Caco-2 (cell line): Measurements from ENCODE around the gene RPTN. TPM values are rescaled to one million over a fixed set of nuclear protein-coding genes. Genes with fewer than 3 reads are reported as not detected.

ENCODE experiments used
- BruUV-seq: library from RNA; stranded (reverse); fragments of 400-500 nt; replicated peaks from 2 replicates; lab custom pipeline; 2021; lab: Mats Ljungman, UMichigan
- CTCF ChIA-PET: fragments of 300-600 bp; sonication (Branson Sonifier 250); formaldehyde crosslinking; loops from one replicate; lab custom pipeline; 2022; ENCODE audit warnings: antibody characterized with exemption; lab: Charles Lee
- POLR2A ChIA-PET: fragments of 300-600 bp; sonication (Branson Sonifier 250); formaldehyde crosslinking; loops from one replicate; lab custom pipeline; 2022; ENCODE audit warnings: antibody characterized with exemption; lab: Charles Lee
- DNase-seq, 2 experiments: peaks; one replicate each; pipeline versions ENCODE4 v3.0.0 to v3.0.0-alpha.2; 2020 to 2022
- H3K27me3 ChIP-seq: replicated peaks from 2 replicates; pipeline ENCODE4 v1.6.0; 2011; ENCODE audit warnings: low read length; ENCODE audit not compliant: control insufficient read depth, insufficient read depth
- H3K36me3 ChIP-seq: 2 replicates; pipeline ENCODE4 v1.5.1; 2011; ENCODE audit warnings: low read length; ENCODE audit not compliant: control insufficient read depth, insufficient read depth
- H3K4me1 ChIP-seq: fragments of 250-450 bp; sonication (Bioruptor Pico); 2 replicates; pipeline ENCODE4 v1.5.1; 2020; ENCODE audit warnings: mild to moderate bottlenecking
- H3K4me3 ChIP-seq: 2 replicates; pipeline ENCODE4 v1.5.1; 2011; ENCODE audit warnings: low read depth, mild to moderate bottlenecking, control low read depth, low read length
- H3K9me3 ChIP-seq: fragments of 250-450 bp; sonication (Bioruptor Pico); 2 replicates; pipeline ENCODE4 v1.5.1; 2020; ENCODE audit warnings: mild to moderate bottlenecking, moderate library complexity
- H3K27ac Mint-ChIP-seq: one replicate; pipeline ENCODE4 v1.8.0; 2022; ENCODE audit warnings: mixed read lengths; ENCODE audit not compliant: unreplicated experiment
- H3K27me3 Mint-ChIP-seq: one replicate; pipeline ENCODE4 v1.8.0; 2022; ENCODE audit warnings: mixed read lengths; ENCODE audit not compliant: insufficient read depth, unreplicated experiment
- H3K36me3 Mint-ChIP-seq: one replicate; pipeline ENCODE4 v1.8.0; 2022; ENCODE audit warnings: mild to moderate bottlenecking, mixed read lengths; ENCODE audit not compliant: insufficient read depth, unreplicated experiment
- H3K4me1 Mint-ChIP-seq: one replicate; pipeline ENCODE4 v1.8.0; 2022; ENCODE audit warnings: low read depth, mixed read lengths; ENCODE audit not compliant: unreplicated experiment
- H3K4me3 Mint-ChIP-seq: one replicate; pipeline ENCODE4 v1.8.0; 2022; ENCODE audit warnings: mild to moderate bottlenecking, moderate library complexity, mixed read lengths; ENCODE audit not compliant: unreplicated experiment
- H3K9me3 Mint-ChIP-seq: one replicate; pipeline ENCODE4 v1.8.0; 2022; ENCODE audit warnings: mixed read lengths; ENCODE audit not compliant: unreplicated experiment
- CTCF ChIP-seq, 2 experiments: fragments of 200-600 bp in 1 of 2; IDR thresholded peaks; 1 replicate in 1 of 2; 2 replicates in 1 of 2; pipeline versions ENCODE4 v1.5.1 to v1.8.0; 2011 to 2022; ENCODE audit warnings: antibody characterized with exemption in 1 of 2, control low read depth in 1 of 2, inconsistent platforms in 1 of 2, low read depth in 1 of 2, low read length in 1 of 2, mild to moderate bottlenecking in 1 of 2, moderate library complexity in 1 of 2; ENCODE audit not compliant: insufficient read depth in 1 of 2, severe bottlenecking in 1 of 2, unreplicated experiment in 1 of 2
- intact Hi-C: fragments of 100-400 bp; cut with micrococcal nuclease; formaldehyde crosslinking; loops from one replicate; pipeline ENCODE4 v1.10.0; 2022; ENCODE audit not compliant: unreplicated experiment
- total RNA-seq: library from RNA; stranded (reverse); gene quantifications from 2 replicates; pipeline ENCODE4 v1.2.3, GENCODE V29; 2022

RPTN gene
- total RNA-seq, 1 experiment from 2014 or later: not detected

DNA sequence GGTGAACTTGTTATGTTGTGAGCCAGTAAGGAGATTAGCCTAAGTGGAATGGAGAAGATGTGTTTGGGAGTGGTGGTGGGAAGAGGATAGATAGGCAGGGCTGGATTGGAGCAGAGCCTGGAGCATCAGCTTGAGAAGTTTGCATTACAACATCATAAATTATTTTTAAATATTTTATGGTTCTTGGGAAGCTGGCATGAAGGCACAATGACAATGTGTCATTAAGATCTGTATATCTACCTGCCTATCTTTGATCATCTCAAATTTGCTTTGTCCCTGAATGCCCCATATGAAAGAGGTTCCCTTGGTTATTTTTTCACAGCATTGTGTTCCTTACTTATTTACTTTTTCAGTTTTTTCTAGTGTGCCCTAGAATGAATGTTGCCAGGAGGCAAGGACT lies 32.7 kb upstream of the RPTN start:
- Histone ChIP-seq H3K4me1 (no peaks in the 10 kb centered on the region), H3K4me3 (no peak overlapping the region), H3K36me3 (no peaks in the 10 kb centered on the region), H3K9me3 (no peaks in the 10 kb centered on the region), H3K27me3 (peaks cover 1% of the 10 kb centered on the region; the same call in 1 of the 2 replicates)
- ChIA-PET POLR2A (no interaction called here), CTCF (interaction anchor here (0.7 to 1.3 kb wide), 2 partner anchors 82 to 267 kb away, joined by 3 read pairs; no protein-coding TSS in a partner anchor)
- Mint-ChIP-seq H3K36me3 (no peaks in the 10 kb centered on the region), H3K27me3 (peaks cover 7% of the 10 kb centered on the region), H3K27ac (no peak overlapping the region), H3K9me3 (no peaks in the 10 kb centered on the region), H3K4me1 (no peaks in the 10 kb centered on the region), H3K4me3 (no peak overlapping the region)
- DNase-seq: no peak
- intact Hi-C loops: no loop called here
- no TSS peak for BruUV-seq
- no peak for TF ChIP-seq CTCF (IDR thresholded peaks at IDR 0.05; ENCODE audit: insufficient read depth in 1 of 2, low read depth in 1 of 2, low read length in 1 of 2, severe bottlenecking in 1 of 2, unreplicated experiment in 1 of 2)

GRCh38 chr1:152191260-152191659 lies 32.2 kb upstream of the RPTN start:
- Mint-ChIP-seq H3K27ac (no peak overlapping the region), H3K4me1 (no peaks in the 10 kb centered on the region), H3K4me3 (no peak overlapping the region), H3K27me3 (peaks cover 7% of the 10 kb centered on the region), H3K9me3 (no peaks in the 10 kb centered on the region), H3K36me3 (no peaks in the 10 kb centered on the region)
- BruUV-seq: no TSS peak
- intact Hi-C loops: no loop called here
- Histone ChIP-seq H3K4me1 (no peaks in the 10 kb centered on the region), H3K36me3 (no peaks in the 10 kb centered on the region), H3K9me3 (no peaks in the 10 kb centered on the region), H3K27me3 (peaks cover 1% of the 10 kb centered on the region; the same call in 1 of the 2 replicates), H3K4me3 (no peak overlapping the region)
- POLR2A ChIA-PET: no interaction called here
- CTCF ChIA-PET: interaction anchor here (1.3 kb wide), 1 partner anchor 267 kb away, joined by 3 read pairs; no protein-coding TSS in a partner anchor
- no peak for DNase-seq
- TF ChIP-seq CTCF (IDR thresholded peaks at IDR 0.05; ENCODE audit: insufficient read depth in 1 of 2, low read depth in 1 of 2, low read length in 1 of 2, severe bottlenecking in 1 of 2, unreplicated experiment in 1 of 2): no peak

DNA sequence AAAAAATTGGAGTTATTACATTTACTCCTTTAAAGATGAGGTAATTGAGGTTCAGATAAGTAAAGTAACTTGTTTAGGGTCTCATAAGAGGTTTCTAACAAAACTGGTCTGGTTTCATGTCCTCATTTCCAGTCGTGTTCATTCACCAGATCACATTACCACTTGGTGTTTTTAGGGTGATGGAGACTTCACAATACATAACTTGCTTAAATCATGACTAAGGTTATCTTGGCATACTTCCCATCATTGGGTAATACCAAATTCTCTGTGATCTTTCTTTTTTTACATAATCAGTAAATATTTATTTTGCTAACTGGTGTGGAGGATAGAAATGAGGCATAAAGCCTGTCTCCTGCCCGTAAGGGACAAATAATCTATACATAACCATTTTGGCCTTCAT lies 31.6 kb upstream of the RPTN start:
- H3K4me1 Mint-ChIP-seq: no peaks in the 10 kb centered on the region
- no peaks in the 10 kb centered on the region for H3K9me3 Mint-ChIP-seq
- ChIA-PET POLR2A (no interaction called here), CTCF (interaction anchor here (1.3 kb wide), 1 partner anchor 268 kb away, joined by 3 read pairs; no protein-coding TSS in a partner anchor)
- H3K27me3 Mint-ChIP-seq: peaks cover 7% of the 10 kb centered on the region
- no peak for DNase-seq
- no peak overlapping the region for H3K27ac Mint-ChIP-seq
- H3K4me3 Mint-ChIP-seq: no peak overlapping the region
- no peaks in the 10 kb centered on the region for H3K9me3 ChIP-seq
- H3K36me3 ChIP-seq: no peaks in the 10 kb centered on the region
- no peak overlapping the region for H3K4me3 ChIP-seq
- peaks cover 1% of the 10 kb centered on the region; the same call in 1 of the 2 replicates for H3K27me3 ChIP-seq
- TF ChIP-seq CTCF (IDR thresholded peaks at IDR 0.05; ENCODE audit: insufficient read depth in 1 of 2, low read depth in 1 of 2, low read length in 1 of 2, severe bottlenecking in 1 of 2, unreplicated experiment in 1 of 2): no peak
- intact Hi-C loops: no loop called here
- no peaks in the 10 kb centered on the region for H3K36me3 Mint-ChIP-seq
- no TSS peak for BruUV-seq
- no peaks in the 10 kb centered on the region for H3K4me1 ChIP-seq
